Glomerular visceral epithelial cell (primary cell): ENCODE results near the gene KRTAP12-2.

Experiments used
- DNase-seq: peaks from one replicate; pipeline ENCODE4 v3.0.0-alpha.2; 2016; ENCODE audit errors: extremely low spot score

Gene KRTAP12-2

GRCh38 chr21:44626673-44627143 lies 40.0 kb downstream of the KRTAP12-2 start, which contains the start of gene KRTAP10-9:
Gene KRTAP10-9 (plus strand): TSS chr21:44627093. CDS start chr21:44627172, 79 bp downstream.
- no peak for DNase-seq

DNA sequence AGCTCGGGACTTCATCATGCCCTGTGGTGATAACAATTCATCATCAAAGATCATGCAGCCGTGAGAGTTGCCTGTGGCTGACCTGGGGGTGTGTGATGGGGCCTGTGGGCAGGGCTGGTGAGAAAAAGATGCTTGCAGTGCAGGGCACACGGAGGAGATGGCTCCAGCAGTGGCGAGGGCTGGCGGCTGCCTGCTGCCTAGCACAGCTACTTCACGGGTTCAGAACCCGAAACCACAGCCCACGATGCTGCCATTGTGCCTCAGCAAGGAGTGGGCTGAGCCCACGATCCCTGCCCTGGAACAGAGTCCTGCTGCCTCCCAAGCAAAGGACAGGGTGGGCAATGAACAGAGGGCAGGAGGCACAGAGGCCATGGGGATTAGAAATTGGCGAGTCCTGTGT lies 40.5 kb downstream of the KRTAP12-2 start:
- DNase-seq: no peak

GRCh38 chr21:44625756-44626155 lies 41.0 kb downstream of the KRTAP12-2 start:
- no peak for DNase-seq

DNA sequence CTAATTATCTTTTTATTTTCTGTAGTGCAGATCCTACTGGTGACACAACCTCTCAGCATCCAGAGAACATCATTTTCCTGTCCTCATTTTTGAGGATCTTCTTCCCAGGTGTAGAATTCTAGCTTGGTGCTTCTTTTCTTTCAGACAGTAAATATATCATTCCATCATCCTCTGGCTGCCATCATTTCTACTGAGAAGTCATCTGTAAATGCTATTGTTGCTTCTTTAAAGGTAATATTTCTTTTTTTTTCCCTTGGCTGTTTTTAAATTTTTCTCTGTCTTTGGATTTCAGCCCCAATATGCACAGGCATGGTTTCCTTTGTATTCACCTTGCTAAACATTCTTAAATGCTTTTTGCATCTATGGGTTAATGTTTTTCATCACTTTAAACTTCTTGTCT lies 43.2 kb downstream of the KRTAP12-2 start:
- DNase-seq: no peak

DNA sequence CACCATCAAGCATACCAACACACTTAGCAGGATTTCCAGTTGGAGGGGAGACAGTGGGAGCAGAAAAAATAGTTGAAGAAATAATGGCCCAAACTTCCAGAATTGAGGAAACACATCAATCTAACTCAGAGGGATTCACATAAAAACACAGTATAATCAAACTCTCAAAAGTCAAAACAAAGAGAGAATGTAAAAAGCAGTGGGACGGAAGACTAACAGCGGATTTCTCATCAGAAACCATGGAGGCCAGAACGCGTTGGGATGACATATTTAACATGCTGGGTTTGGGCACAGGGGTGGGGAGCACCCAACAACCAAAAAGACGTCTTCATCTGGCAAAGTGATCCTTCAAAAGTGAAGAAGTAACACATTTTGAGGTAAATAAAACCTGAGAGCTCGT lies 46.8 kb downstream of the KRTAP12-2 start:
- no peak for DNase-seq

DNA sequence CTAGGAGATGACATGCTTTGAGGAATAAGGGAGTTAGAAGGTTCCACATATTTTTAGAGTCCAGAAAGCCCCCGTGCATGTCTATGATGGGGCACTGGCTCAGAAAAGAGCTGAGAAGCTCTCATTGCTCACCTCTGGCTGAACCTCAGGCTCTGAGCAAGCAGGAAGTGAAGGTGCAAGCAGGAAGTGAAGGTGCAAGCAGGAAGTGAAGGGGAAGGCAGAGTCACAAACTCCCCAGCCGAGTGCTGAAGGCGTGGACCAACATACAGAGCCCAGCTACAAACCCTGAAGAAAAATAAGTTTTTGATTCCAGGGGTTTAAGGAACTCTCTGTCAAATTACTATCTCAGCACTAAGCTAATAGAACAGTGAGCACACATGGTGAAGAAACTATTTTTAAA lies 47.8 kb downstream of the KRTAP12-2 start:
- DNase-seq: no peak

DNA sequence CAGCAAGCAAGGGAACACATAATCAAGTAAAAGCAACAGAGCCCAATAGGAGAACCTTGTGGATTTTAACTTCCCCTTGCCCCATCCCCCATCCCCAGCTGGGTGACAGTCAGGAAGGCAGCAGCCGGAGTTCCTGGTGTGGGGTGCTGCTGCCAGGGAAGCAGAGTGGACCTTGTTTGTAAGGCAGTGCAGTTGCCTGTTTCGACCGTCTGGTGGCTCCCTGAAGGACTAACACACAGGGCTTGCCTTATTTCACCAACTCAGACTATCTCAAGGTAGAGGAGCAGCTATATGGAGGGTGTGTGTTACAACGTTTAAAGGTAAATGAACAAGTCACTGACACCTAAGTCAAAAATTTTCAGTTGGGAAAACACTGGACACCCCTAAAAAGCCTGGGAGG lies 48.2 kb downstream of the KRTAP12-2 start:
- DNase-seq: no peak

- DNase-seq: no peak
Measured at GRCh38 chr21:44617071-44617501, 49.6 kb downstream of the KRTAP12-2 start.

GRCh38 chr21:44616591-44616926 lies 50.2 kb downstream of the KRTAP12-2 start:
- DNase-seq: no peak
